Osteocyte (in vitro differentiated cells): ENCODE measurements around the gene SH3GLB1. TPM values are rescaled to one million over a fixed set of nuclear protein-coding genes. Genes with fewer than 3 reads are reported as not detected.

Experiments
- DNase-seq: peaks from one replicate; pipeline ENCODE4 v3.0.0; 2021; ENCODE audit warnings: mixed read lengths; ENCODE audit not compliant: unreplicated experiment; ENCODE audit errors: extremely low spot score
- H3K27ac Mint-ChIP-seq: one replicate; pipeline ENCODE4 v1.8.0; 2021; ENCODE audit warnings: mild to moderate bottlenecking, mixed read lengths; ENCODE audit not compliant: unreplicated experiment
- H3K27me3 Mint-ChIP-seq: one replicate; pipeline ENCODE4 v1.8.0; 2021; ENCODE audit warnings: mixed read lengths; ENCODE audit not compliant: unreplicated experiment
- H3K36me3 Mint-ChIP-seq: one replicate; pipeline ENCODE4 v1.8.0; 2021; ENCODE audit warnings: mixed read lengths; ENCODE audit not compliant: unreplicated experiment
- H3K4me1 Mint-ChIP-seq: one replicate; pipeline ENCODE4 v1.8.0; 2021; ENCODE audit warnings: mixed read lengths; ENCODE audit not compliant: unreplicated experiment
- H3K4me3 Mint-ChIP-seq: one replicate; pipeline ENCODE4 v1.8.0; 2021; ENCODE audit warnings: mild to moderate bottlenecking, moderate library complexity, mixed read lengths; ENCODE audit not compliant: unreplicated experiment
- H3K9me3 Mint-ChIP-seq: one replicate; pipeline ENCODE4 v1.8.0; 2021; ENCODE audit warnings: mixed read lengths; ENCODE audit not compliant: unreplicated experiment
- CTCF ChIP-seq: fragments of 200-600 bp; sonication (generic); IDR thresholded peaks from 2 replicates; pipeline ENCODE4 v1.5.0; 2021; ENCODE audit warnings: antibody characterized with exemption, mild to moderate bottlenecking, moderate library complexity
- total RNA-seq: library from RNA; stranded (reverse); gene quantifications from 2 replicates; pipeline ENCODE4 v1.2.1, GENCODE V29; 2021

SH3GLB1 gene
- total RNA-seq, 1 donor from 2014 or later = 80.5 TPM

- no peak for TF ChIP-seq CTCF
- no peak for DNase-seq
- H3K4me3 Mint-ChIP-seq = no peak overlapping the region
These were observed 83.2 kb downstream of the SH3GLB1 start for GRCh38 chr1:86787621-86788020.

GRCh38 chr1:86788300-86789206 lies 84.2 kb downstream of the SH3GLB1 start:
- TF ChIP-seq CTCF = no peak
- Mint-ChIP-seq H3K4me1 (peaks cover 12% of the 10 kb centered on the region), H3K4me3 (no peak overlapping the region), H3K27ac (peak overlapping the region; percentile 73), H3K36me3 (no peaks in the 10 kb centered on the region), H3K9me3 (peaks cover 18% of the 10 kb centered on the region), H3K27me3 (no peaks in the 10 kb centered on the region)
- DNase-seq = no peak

More at GRCh38 chr1:86787621-86788020, 83.2 kb downstream of the SH3GLB1 start:
- Mint-ChIP-seq H3K4me1 (peaks cover 12% of the 10 kb centered on the region), H3K27ac (no peak overlapping the region), H3K36me3 (no peaks in the 10 kb centered on the region), H3K9me3 (peaks cover 18% of the 10 kb centered on the region), H3K27me3 (no peaks in the 10 kb centered on the region)

GRCh38 chr1:86795316-86795715 lies 90.9 kb downstream of the SH3GLB1 start:
- peaks cover 12% of the 10 kb centered on the region for H3K27me3 Mint-ChIP-seq
- no peak for DNase-seq
- no peak for TF ChIP-seq CTCF
- H3K9me3 Mint-ChIP-seq = no peaks in the 10 kb centered on the region
- no peak overlapping the region for H3K4me3 Mint-ChIP-seq
- no peaks in the 10 kb centered on the region for H3K36me3 Mint-ChIP-seq
- H3K27ac Mint-ChIP-seq = no peak overlapping the region
- H3K4me1 Mint-ChIP-seq = no peaks in the 10 kb centered on the region

Other genes starting within 250 kb of the SH3GLB1 start
- not detected in 2 replicates for gene CLCA1, start 235.6 kb upstream of the SH3GLB1 start, total RNA-seq
- not detected in 2 replicates for gene CLCA4, start 157.5 kb upstream of the SH3GLB1 start, total RNA-seq
- gene SELENOF, start 209.6 kb downstream of the SH3GLB1 start, total RNA-seq = 198 and 206 TPM in 2 replicates
- gene HS2ST1, start 210.1 kb downstream of the SH3GLB1 start, total RNA-seq = 22.3 and 26.8 TPM in 2 replicates